Measurements from ENCODE around the gene RPIA. TPM values are rescaled to one million over a fixed set of nuclear protein-coding genes. Genes with fewer than 3 reads are reported as not detected.
A peak's percentile ranks its signal among the peaks of the same experiment; 100 is the strongest.
"Not testable (repeated sequence)": the region's sequence is repeated elsewhere in the genome, so short reads cannot be mapped to it uniquely, and the experiment has no call there.

The RPIA gene
- 15.2 TPM for polyA plus RNA-seq (2013, experiment 1 of 2)
- polyA plus RNA-seq (2013, experiment 2 of 2) = 15.0 TPM

GRCh38 chr2:88691339-88692183 lies at the start of gene RPIA:
Gene RPIA (plus strand): TSS chr2:88691673. CDS start chr2:88691699, 26 bp downstream.
- H3K9ac ChIP-seq (ENCODE audit: low read length) = peak within 1 kb of the TSS; percentile 87
- H4K8ac ChIP-seq (ENCODE audit: low read depth, low read length) = no peak within 1 kb of the TSS
- H3K36me3 ChIP-seq (ENCODE audit: control insufficient read depth, insufficient read depth, low read length) = no peaks in the 10 kb centered on the region
- H2BK15ac ChIP-seq (replicated peaks; ENCODE audit: low read depth) = no peak within 1 kb of the TSS
- no peak within 1 kb of the TSS for H2AK5ac ChIP-seq (ENCODE audit: low read length)
- H3K27me3 ChIP-seq (ENCODE audit: insufficient read depth, low read length, poor library complexity) = no peaks in the 10 kb centered on the region
- H2BK120ac ChIP-seq (ENCODE audit: low read depth, low read length) = no peak within 1 kb of the TSS
- peaks cover 22% of the 10 kb centered on the region for H3K79me1 ChIP-seq (ENCODE audit: low read length)
- peak within 1 kb of the TSS; percentile 90 for H3K4me3 ChIP-seq (ENCODE audit: low read length)
- DNase-seq = peak; percentile 99
- H3K4ac ChIP-seq (ENCODE audit: low read depth, low read length) = peak within 1 kb of the TSS; percentile 84
- no peak within 1 kb of the TSS for H3K23ac ChIP-seq (ENCODE audit: low read length)
- H3K18ac ChIP-seq (ENCODE audit: low read length) = peak within 1 kb of the TSS; percentile 16
- H3K4me2 ChIP-seq (ENCODE audit: low read length) = peak within 1 kb of the TSS; percentile 92
- H4K5ac ChIP-seq (ENCODE audit: low read length) = no peak within 1 kb of the TSS
- H3K79me2 ChIP-seq (ENCODE audit: control insufficient read depth, insufficient read depth, low read length) = peaks cover 36% of the 10 kb centered on the region
- no CpG with 5 or more reads among the region's 71 CpGs for WGBS (ENCODE audit: extremely low coverage, insufficient coverage, low lambda C conversion rate)
- peaks cover 2% of the 10 kb centered on the region for H3K4me1 ChIP-seq (ENCODE audit: control insufficient read depth, low read depth, low read length)
- H2BK5ac ChIP-seq (ENCODE audit: low read length) = no peak within 1 kb of the TSS
- H3K27ac ChIP-seq (ENCODE audit: low read depth, low read length) = no peak within 1 kb of the TSS
- H3K56ac ChIP-seq (ENCODE audit: low read length) = peak within 1 kb of the TSS; percentile 94

- Histone ChIP-seq H3K23ac (ENCODE audit: low read length) (no peak overlapping the region), H2BK5ac (ENCODE audit: low read length) (no peak overlapping the region), H3K18ac (ENCODE audit: low read length) (no peak overlapping the region), H3K27ac (ENCODE audit: low read depth, low read length) (no peak overlapping the region), H2BK120ac (ENCODE audit: low read depth, low read length) (no peak overlapping the region), H4K8ac (ENCODE audit: low read depth, low read length) (no peak overlapping the region), H2BK15ac (replicated peaks; ENCODE audit: low read depth) (no peak overlapping the region), H3K4ac (ENCODE audit: low read depth, low read length) (no peak overlapping the region), H3K4me2 (ENCODE audit: low read length) (no peak overlapping the region), H3K36me3 (ENCODE audit: control insufficient read depth, insufficient read depth, low read length) (no peaks in the 10 kb centered on the region), H3K27me3 (ENCODE audit: insufficient read depth, low read length, poor library complexity) (no peaks in the 10 kb centered on the region), H3K79me2 (ENCODE audit: control insufficient read depth, insufficient read depth, low read length) (no peaks in the 10 kb centered on the region), H2AK5ac (ENCODE audit: low read length) (no peak overlapping the region), H3K4me1 (ENCODE audit: control insufficient read depth, low read depth, low read length) (peaks cover 2% of the 10 kb centered on the region), H4K5ac (ENCODE audit: low read length) (no peak overlapping the region), H3K79me1 (ENCODE audit: low read length) (no peaks in the 10 kb centered on the region), H3K56ac (ENCODE audit: low read length) (no peak overlapping the region), H3K4me3 (ENCODE audit: low read length) (no peak overlapping the region), H3K9ac (ENCODE audit: low read length) (no peak overlapping the region)
- DNase-seq = no peak
- no CpG with 5 or more reads among the region's 3 CpGs for WGBS (ENCODE audit: extremely low coverage, insufficient coverage, low lambda C conversion rate)
These were observed 49.2 kb upstream of the RPIA start for GRCh38 chr2:88642278-88642677.

GRCh38 chr2:88645291-88645882 lies 46.1 kb upstream of the RPIA start:
- not testable (repeated sequence) for H3K4ac ChIP-seq (ENCODE audit: low read depth, low read length); H3K18ac ChIP-seq (ENCODE audit: low read length); DNase-seq; H3K56ac ChIP-seq (ENCODE audit: low read length); H2BK120ac ChIP-seq (ENCODE audit: low read depth, low read length); H3K79me1 ChIP-seq (ENCODE audit: low read length); H2AK5ac ChIP-seq (ENCODE audit: low read length); H4K5ac ChIP-seq (ENCODE audit: low read length); H3K23ac ChIP-seq (ENCODE audit: low read length); H3K4me3 ChIP-seq (ENCODE audit: low read length); H3K4me1 ChIP-seq (ENCODE audit: control insufficient read depth, low read depth, low read length); H3K9ac ChIP-seq (ENCODE audit: low read length); H2BK5ac ChIP-seq (ENCODE audit: low read length); H3K4me2 ChIP-seq (ENCODE audit: low read length); H3K79me2 ChIP-seq (ENCODE audit: control insufficient read depth, insufficient read depth, low read length); H2BK15ac ChIP-seq (replicated peaks; ENCODE audit: low read depth); H3K27ac ChIP-seq (ENCODE audit: low read depth, low read length); H3K27me3 ChIP-seq (ENCODE audit: insufficient read depth, low read length, poor library complexity); H3K36me3 ChIP-seq (ENCODE audit: control insufficient read depth, insufficient read depth, low read length); H4K8ac ChIP-seq (ENCODE audit: low read depth, low read length)
- WGBS (ENCODE audit: extremely low coverage, insufficient coverage, low lambda C conversion rate) = no CpG with 5 or more reads among the region's 2 CpGs

- no peak for DNase-seq
- Histone ChIP-seq H4K5ac (ENCODE audit: low read length) (no peak overlapping the region), H2AK5ac (ENCODE audit: low read length) (no peak overlapping the region), H3K27ac (ENCODE audit: low read depth, low read length) (no peak overlapping the region), H3K79me1 (ENCODE audit: low read length) (no peaks in the 10 kb centered on the region), H3K9ac (ENCODE audit: low read length) (no peak overlapping the region), H3K4ac (ENCODE audit: low read depth, low read length) (no peak overlapping the region), H3K4me1 (ENCODE audit: control insufficient read depth, low read depth, low read length) (no peaks in the 10 kb centered on the region), H3K4me3 (ENCODE audit: low read length) (no peak overlapping the region), H3K56ac (ENCODE audit: low read length) (no peak overlapping the region), H3K18ac (ENCODE audit: low read length) (no peak overlapping the region), H3K4me2 (ENCODE audit: low read length) (no peak overlapping the region), H2BK120ac (ENCODE audit: low read depth, low read length) (no peak overlapping the region), H3K23ac (ENCODE audit: low read length) (peak overlapping the region; percentile 24), H2BK15ac (replicated peaks; ENCODE audit: low read depth) (no peak overlapping the region), H3K27me3 (ENCODE audit: insufficient read depth, low read length, poor library complexity) (no peaks in the 10 kb centered on the region), H4K8ac (ENCODE audit: low read depth, low read length) (no peak overlapping the region), H3K79me2 (ENCODE audit: control insufficient read depth, insufficient read depth, low read length) (no peaks in the 10 kb centered on the region), H2BK5ac (ENCODE audit: low read length) (no peak overlapping the region), H3K36me3 (ENCODE audit: control insufficient read depth, insufficient read depth, low read length) (no peaks in the 10 kb centered on the region)
- no CpG with 5 or more reads among the region's 1 CpG for WGBS (ENCODE audit: extremely low coverage, insufficient coverage, low lambda C conversion rate)
These were observed 39.8 kb upstream of the RPIA start for GRCh38 chr2:88651646-88652045.

GRCh38 chr2:88654714-88655113 lies 36.8 kb upstream of the RPIA start:
- Histone ChIP-seq H3K36me3 (ENCODE audit: control insufficient read depth, insufficient read depth, low read length) (no peaks in the 10 kb centered on the region), H3K27ac (ENCODE audit: low read depth, low read length) (no peak overlapping the region), H3K27me3 (ENCODE audit: insufficient read depth, low read length, poor library complexity) (no peaks in the 10 kb centered on the region), H3K56ac (ENCODE audit: low read length) (no peak overlapping the region), H3K9ac (ENCODE audit: low read length) (no peak overlapping the region), H3K23ac (ENCODE audit: low read length) (no peak overlapping the region), H4K8ac (ENCODE audit: low read depth, low read length) (no peak overlapping the region), H3K4me3 (ENCODE audit: low read length) (no peak overlapping the region), H3K18ac (ENCODE audit: low read length) (no peak overlapping the region), H2BK5ac (ENCODE audit: low read length) (no peak overlapping the region), H3K4ac (ENCODE audit: low read depth, low read length) (no peak overlapping the region), H2AK5ac (ENCODE audit: low read length) (no peak overlapping the region), H3K79me1 (ENCODE audit: low read length) (no peaks in the 10 kb centered on the region), H2BK120ac (ENCODE audit: low read depth, low read length) (no peak overlapping the region), H3K79me2 (ENCODE audit: control insufficient read depth, insufficient read depth, low read length) (no peaks in the 10 kb centered on the region), H4K5ac (ENCODE audit: low read length) (no peak overlapping the region), H3K4me1 (ENCODE audit: control insufficient read depth, low read depth, low read length) (no peaks in the 10 kb centered on the region), H3K4me2 (ENCODE audit: low read length) (no peak overlapping the region), H2BK15ac (replicated peaks; ENCODE audit: low read depth) (no peak overlapping the region)
- DNase-seq = no peak
- no CpG with 5 or more reads among the region's 2 CpGs for WGBS (ENCODE audit: extremely low coverage, insufficient coverage, low lambda C conversion rate)
